HepG2 (cell line): ENCODE data around the gene STX12. TPM values are rescaled to one million over a fixed set of nuclear protein-coding genes. Genes with fewer than 3 reads are reported as not detected.

Experiments used
- ARID2 ChIP-seq: sonication (generic); formaldehyde crosslinking; IDR thresholded peaks from 2 replicates; pipeline ENCODE4 v1.8.1; 2022; ENCODE audit warnings: mild to moderate bottlenecking, missing genetic modification reagents, borderline replicate concordance
- JARID2 ChIP-seq: sonication (generic); formaldehyde crosslinking; IDR thresholded peaks from 2 replicates; pipeline ENCODE4 v1.8.1; 2023; ENCODE audit warnings: missing genetic modification reagents, inconsistent platforms; ENCODE audit not compliant: insufficient replicate concordance
- NCOA5 ChIP-seq: sonication (generic); formaldehyde crosslinking; IDR thresholded peaks from 2 replicates; pipeline ENCODE4 v1.4.0; 2020; ENCODE audit warnings: missing genetic modification reagents
- PPARG ChIP-seq: conservative IDR thresholded peaks from 2 replicates; pipeline ENCODE4 v1.6.1; 2016; ENCODE audit warnings: missing biosample characterization, missing genetic modification reagents
- RFX1 ChIP-seq: fragments of 450-650 bp; IDR thresholded peaks from 2 replicates; pipeline ENCODE4 v1.6.1; 2017
- TOPORS ChIP-seq: sonication (generic); formaldehyde crosslinking; IDR thresholded peaks from 2 replicates; pipeline ENCODE4 v1.8.0; 2023; ENCODE audit warnings: mild to moderate bottlenecking, missing genetic modification reagents
- ZBTB20 ChIP-seq: sonication (generic); formaldehyde crosslinking; IDR thresholded peaks from 2 replicates; pipeline ENCODE4 v1.8.1; 2023; ENCODE audit warnings: missing genetic modification reagents, low read depth, mild to moderate bottlenecking, borderline replicate concordance
- ZNF292 ChIP-seq: sonication (generic); formaldehyde crosslinking; IDR thresholded peaks from 2 replicates; pipeline ENCODE4 v1.8.1; 2022; ENCODE audit warnings: mild to moderate bottlenecking, low read depth, missing genetic modification reagents, borderline replicate concordance
- ZNF34 ChIP-seq: sonication (generic); formaldehyde crosslinking; IDR thresholded peaks from 2 replicates; pipeline ENCODE4 v1.4.0; 2020; ENCODE audit warnings: mild to moderate bottlenecking, missing genetic modification reagents, borderline replicate concordance
- ZNF720 ChIP-seq: sonication (generic); formaldehyde crosslinking; IDR thresholded peaks from 2 replicates; pipeline ENCODE4 v1.4.0; 2020; ENCODE audit warnings: missing genetic modification reagents
- ZNF879 ChIP-seq: sonication (generic); formaldehyde crosslinking; IDR thresholded peaks from 2 replicates; pipeline ENCODE4 v1.8.1; 2023; ENCODE audit warnings: missing genetic modification reagents
- polyA plus RNA-seq, 8 experiments: library from polyadenylated mRNA; depleted of rRNA in 3 of 8; stranded (reverse) in 7 of 8; unstranded in 1 of 8; fragments of >200 nt; fragmentation: Illumina TruSeq in 4 of 8; extraction: Trizol in 4 of 8; gene quantifications; 2 replicates each; pipeline versions ENCODE4 v1.2.1 to v1.2.3, GENCODE V29; 2011 to 2016; ENCODE audit warnings: low read depth in 4 of 8, missing spikeins in 1 of 8, mixed read lengths in 1 of 8; ENCODE audit not compliant: insufficient read depth in 1 of 8
- total RNA-seq, 5 experiments: library from RNA; depleted of rRNA; stranded (reverse); fragments of >200 nt; fragmentation: Illumina TruSeq; extraction: Trizol; gene quantifications; 2 replicates each; pipeline ENCODE4 v1.2.3, GENCODE V29; 2016; ENCODE audit warnings: low read depth in 1 of 5
- TF ChIP-seq, protein P1 (sequence below): sonication (generic); formaldehyde crosslinking; conservative IDR thresholded peaks from 2 replicates; pipeline ENCODE4 v1.4.0; 2020; ENCODE audit warnings: missing genetic modification reagents
- TF ChIP-seq, protein P2 (sequence below): sonication (generic); formaldehyde crosslinking; conservative IDR thresholded peaks from 2 replicates; pipeline ENCODE4 v1.4.0; 2020; ENCODE audit warnings: missing genetic modification reagents
- TF ChIP-seq, protein P3 (sequence below): sonication (generic); formaldehyde crosslinking; IDR thresholded peaks from 2 replicates; pipeline ENCODE4 v1.4.0; 2020; ENCODE audit warnings: mild to moderate bottlenecking, missing genetic modification reagents
- TF ChIP-seq, protein P4 (sequence below): IDR thresholded peaks from 2 replicates; pipeline ENCODE4 v1.6.1; 2016; ENCODE audit warnings: mild to moderate bottlenecking

Gene STX12
- total and polyA plus RNA-seq, 2 of the 13 experiments (the other 11 are each of a cell fraction or from before 2014, with no cell fraction given), result 9.0 to 19.7 TPM

DNA sequence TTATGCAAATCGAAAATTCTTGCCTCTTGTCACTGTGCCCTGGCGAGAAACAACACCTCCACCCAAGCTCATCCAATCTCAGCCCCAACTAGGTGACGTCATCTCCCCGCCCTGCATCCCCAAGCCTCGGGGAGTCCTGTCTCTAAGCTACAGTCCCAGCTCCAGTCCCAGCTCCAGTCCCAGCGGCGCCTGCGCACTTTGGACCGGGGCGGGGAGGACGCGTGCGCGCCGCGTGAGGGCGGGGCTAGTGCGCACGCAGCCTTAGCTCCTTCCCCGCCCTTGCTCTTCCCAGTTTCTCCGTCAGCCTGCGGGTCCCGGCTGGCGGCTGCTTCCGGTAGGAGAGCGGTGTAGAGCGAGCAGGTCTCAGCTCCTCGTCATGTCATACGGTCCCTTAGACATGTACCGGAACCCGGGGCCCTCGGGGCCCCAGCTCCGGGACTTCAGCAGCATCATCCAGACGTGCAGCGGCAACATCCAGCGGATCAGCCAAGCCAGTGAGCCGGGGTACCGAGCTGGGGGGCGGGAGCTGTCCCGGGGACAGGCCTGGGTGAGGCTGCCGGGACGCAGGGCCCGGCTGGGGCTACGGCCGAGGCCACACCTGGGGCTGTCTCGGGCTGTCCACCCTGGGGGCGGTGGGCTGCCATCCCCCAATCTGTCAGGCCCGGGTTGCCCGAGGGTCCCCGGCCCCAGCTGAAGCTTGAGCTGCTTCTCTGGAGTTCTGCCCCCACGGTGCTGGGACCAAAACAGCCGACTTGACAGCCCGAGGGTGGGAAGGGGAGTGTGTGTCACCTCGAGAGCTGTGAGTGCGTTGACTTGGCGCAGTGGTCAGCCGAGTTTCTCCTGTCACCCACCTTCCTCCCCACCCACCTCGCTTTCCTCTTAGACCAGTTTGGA, at the start of gene STX12 (continued):
- TF ChIP-seq NCOA5 (CRISPR knock-in tag) (no peak), ZBTB20 (CRISPR knock-in tag) (0 out of 2 replicates have a peak, but pooled peaks have one; percentile 23), PPARG (CRISPR knock-in tag) (no peak), ZNF34 (0 out of 2 replicates have a peak, but pooled peaks have one; percentile 42), ZNF292 (CRISPR knock-in tag) (peak; percentile 64; the same call in 1 of the 2 replicates), ARID2 (CRISPR knock-in tag) (no peak), ZNF879 (no peak), RFX1 (peak; percentile 80), ZNF720 (no peak), JARID2 (CRISPR knock-in tag) (no peak), TOPORS (CRISPR knock-in tag) (no peak)
- TF ChIP-seq, protein P1, sequence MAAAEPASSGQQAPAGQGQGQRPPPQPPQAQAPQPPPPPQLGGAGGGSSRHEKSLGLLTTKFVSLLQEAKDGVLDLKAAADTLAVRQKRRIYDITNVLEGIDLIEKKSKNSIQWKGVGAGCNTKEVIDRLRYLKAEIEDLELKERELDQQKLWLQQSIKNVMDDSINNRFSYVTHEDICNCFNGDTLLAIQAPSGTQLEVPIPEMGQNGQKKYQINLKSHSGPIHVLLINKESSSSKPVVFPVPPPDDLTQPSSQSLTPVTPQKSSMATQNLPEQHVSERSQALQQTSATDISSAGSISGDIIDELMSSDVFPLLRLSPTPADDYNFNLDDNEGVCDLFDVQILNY, result 0 out of 2 replicates have a peak, but pooled peaks have one; percentile 19
- TF ChIP-seq, protein P2, sequence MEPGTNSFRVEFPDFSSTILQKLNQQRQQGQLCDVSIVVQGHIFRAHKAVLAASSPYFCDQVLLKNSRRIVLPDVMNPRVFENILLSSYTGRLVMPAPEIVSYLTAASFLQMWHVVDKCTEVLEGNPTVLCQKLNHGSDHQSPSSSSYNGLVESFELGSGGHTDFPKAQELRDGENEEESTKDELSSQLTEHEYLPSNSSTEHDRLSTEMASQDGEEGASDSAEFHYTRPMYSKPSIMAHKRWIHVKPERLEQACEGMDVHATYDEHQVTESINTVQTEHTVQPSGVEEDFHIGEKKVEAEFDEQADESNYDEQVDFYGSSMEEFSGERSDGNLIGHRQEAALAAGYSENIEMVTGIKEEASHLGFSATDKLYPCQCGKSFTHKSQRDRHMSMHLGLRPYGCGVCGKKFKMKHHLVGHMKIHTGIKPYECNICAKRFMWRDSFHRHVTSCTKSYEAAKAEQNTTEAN, result no peak
- TF ChIP-seq, protein P3, sequence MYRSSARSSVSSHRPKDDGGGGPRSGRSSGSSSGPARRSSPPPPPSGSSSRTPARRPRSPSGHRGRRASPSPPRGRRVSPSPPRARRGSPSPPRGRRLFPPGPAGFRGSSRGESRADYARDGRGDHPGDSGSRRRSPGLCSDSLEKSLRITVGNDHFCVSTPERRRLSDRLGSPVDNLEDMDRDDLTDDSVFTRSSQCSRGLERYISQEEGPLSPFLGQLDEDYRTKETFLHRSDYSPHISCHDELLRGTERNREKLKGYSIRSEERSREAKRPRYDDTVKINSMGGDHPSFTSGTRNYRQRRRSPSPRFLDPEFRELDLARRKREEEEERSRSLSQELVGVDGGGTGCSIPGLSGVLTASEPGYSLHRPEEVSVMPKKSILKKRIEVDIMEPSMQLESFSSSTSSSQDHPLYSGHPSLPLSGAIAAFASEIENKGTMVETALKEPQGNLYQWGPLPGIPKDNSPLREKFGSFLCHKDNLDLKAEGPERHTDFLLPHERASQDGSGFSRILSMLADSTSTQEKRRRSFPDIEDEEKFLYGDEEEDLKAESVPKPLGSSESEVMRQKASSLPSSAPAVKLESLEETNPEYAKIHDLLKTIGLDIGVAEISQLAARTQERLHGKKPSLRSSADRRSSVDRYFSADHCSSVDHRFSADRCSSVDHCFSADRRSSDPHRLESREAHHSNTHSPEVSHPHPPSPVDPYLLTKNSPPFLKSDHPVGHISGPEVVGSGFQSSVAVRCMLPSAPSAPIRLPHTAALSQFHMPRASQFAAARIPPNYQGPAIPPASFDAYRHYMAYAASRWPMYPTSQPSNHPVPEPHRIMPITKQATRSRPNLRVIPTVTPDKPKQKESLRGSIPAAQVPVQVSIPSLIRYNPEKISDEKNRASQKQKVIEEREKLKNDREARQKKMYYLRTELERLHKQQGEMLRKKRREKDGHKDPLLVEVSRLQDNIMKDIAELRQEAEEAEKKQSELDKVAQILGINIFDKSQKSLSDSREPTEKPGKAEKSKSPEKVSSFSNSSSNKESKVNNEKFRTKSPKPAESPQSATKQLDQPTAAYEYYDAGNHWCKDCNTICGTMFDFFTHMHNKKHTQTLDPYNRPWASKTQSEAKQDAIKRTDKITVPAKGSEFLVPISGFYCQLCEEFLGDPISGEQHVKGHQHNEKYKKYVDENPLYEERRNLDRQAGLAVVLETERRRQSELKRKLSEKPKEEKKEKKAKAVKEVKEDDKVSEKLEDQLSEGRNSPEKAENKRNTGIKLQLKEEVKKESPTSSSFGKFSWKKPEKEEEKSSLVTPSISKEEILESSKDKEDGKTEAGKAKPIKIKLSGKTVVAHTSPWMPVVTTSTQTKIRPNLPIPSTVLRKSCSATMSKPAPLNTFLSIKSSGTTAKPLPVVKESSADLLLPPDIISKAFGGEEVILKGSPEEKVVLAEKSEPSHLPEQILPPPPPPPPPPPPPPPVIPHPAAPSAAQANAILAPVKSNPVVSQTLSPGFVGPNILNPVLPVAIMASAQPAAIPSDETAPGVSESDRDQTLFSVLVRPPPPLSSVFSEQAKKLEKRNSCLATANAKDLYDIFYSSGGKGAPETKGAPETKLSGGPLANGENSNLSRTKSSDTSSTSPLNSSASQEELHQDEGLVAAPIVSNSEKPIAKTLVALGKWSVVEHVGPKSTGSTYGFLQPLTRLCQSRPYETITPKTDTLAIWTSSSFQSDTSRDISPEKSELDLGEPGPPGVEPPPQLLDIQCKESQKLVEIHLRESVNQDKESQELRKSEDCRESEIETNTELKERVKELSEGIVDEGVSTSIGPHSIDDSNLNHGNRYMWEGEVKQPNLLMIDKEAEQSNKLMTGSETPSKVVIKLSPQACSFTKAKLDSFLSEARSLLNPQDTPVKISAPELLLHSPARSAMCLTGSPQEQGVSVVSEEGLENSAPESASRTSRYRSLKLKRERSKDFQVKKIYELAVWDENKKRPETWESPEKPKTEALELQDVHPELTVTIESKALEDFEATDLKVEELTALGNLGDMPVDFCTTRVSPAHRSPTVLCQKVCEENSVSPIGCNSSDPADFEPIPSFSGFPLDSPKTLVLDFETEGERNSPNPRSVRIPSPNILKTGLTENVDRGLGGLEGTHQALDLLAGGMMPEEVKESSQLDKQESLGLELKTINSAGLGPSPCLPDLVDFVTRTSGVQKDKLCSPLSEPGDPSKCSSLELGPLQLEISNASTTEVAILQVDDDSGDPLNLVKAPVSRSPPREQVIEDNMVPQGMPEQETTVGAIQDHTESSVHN (CRISPR knock-in tag), result no peak
- TF ChIP-seq, protein P4, sequence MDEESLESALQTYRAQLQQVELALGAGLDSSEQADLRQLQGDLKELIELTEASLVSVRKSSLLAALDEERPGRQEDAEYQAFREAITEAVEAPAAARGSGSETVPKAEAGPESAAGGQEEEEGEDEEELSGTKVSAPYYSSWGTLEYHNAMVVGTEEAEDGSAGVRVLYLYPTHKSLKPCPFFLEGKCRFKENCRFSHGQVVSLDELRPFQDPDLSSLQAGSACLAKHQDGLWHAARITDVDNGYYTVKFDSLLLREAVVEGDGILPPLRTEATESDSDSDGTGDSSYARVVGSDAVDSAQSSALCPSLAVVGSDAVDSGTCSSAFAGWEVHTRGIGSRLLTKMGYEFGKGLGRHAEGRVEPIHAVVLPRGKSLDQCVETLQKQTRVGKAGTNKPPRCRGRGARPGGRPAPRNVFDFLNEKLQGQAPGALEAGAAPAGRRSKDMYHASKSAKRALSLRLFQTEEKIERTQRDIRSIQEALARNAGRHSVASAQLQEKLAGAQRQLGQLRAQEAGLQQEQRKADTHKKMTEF (CRISPR knock-in tag), result peak; percentile 76
